DLD1 (cell line): ENCODE data around the gene CA12.

Experiments
- in situ Hi-C: cut with HindIII; loops from 2 replicates; pipeline ENCODE4 v1.10.0; 2017; ENCODE audit warnings: low sequenced_read_pairs

Gene CA12

DNA sequence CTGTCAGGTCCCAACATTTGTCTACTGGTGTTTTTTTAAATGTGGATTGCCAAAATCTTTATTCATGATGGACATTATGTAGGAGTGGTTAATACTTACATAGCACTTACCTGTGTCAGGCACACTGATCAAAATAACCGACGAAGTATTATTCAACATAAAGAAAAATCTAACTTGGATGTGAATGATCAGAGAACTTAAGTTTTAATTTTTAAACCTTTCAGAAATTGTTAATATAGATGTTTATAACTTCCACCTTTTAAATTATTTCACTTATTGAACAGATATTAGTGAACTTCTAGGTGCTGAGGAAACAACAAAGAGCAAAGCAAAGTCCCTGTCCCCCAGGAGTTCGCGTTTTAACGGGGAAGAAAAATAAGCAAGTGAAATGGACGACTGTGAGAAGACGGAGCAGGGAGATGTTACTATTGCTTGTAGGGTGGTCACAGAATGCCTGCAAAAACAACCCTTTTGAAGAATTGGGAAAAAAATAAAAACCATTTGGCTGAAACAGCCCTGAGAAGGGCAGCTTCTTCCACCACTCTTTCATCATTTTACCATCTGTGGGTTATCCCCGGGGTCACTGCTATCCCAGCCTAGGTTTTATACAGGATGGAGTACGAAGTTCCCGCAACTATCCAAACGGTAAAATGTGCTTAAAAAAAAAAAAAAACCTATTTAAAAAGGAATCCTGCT is 105.2 kb downstream of the CA12 start:
- in situ Hi-C loops = no loop called here

DNA sequence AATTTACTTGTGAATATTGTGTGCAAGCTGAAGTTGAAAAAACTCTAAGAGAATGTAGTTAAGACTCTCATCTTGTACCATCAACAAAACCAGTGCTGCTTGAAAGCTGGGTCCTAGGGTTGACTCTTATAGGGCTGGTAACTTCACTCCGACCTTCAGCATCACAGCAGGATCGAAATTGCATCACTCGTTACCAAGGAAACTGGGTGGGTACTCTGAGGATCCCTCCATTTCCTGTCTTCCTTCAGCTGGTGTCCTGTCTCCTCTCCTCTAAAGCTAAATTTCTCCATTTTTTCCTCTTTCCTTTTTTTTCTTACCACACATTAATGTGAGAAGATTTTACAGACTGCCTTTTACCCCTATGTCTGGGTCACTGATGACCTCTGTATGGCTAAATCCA is 107.2 kb downstream of the CA12 start:
- in situ Hi-C loops = no loop called here
